OCI-LY3 (cell line): ENCODE results near the gene SLC6A20.
"Not testable (repeated sequence)": the region's sequence is repeated elsewhere in the genome, so short reads cannot be mapped to it uniquely, and the experiment has no call there.

Source experiments
- H2AFZ ChIP-seq: fragments of 200-600, 300-600 bp; shearing (Covaris generic); 2 replicates; pipeline ENCODE4 v1.6.0; 2014; ENCODE audit warnings: antibody characterized with exemption, low read depth, low read length
- H3K27ac ChIP-seq: fragments of 200-600, 300-600 bp; sonication (generic); 2 replicates; pipeline ENCODE4 v1.5.1; 2014; ENCODE audit warnings: mild to moderate bottlenecking, low read length, moderate library complexity, mixed read lengths
- H3K27me3 ChIP-seq: fragments of 200-600, 300-600 bp; sonication (generic); 2 replicates; pipeline ENCODE4 v1.6.1; 2014; ENCODE audit warnings: low read depth, low read length, mixed read lengths
- H3K36me3 ChIP-seq: fragments of 200-600, 300-600 bp; sonication (generic); replicated peaks from 2 replicates; pipeline ENCODE3; 2014; ENCODE audit warnings: low read depth, low read length, mixed read lengths
- H3K4me1 ChIP-seq: fragments of 300-600, 200-600 bp; sonication (generic); 2 replicates; pipeline ENCODE4 v1.6.1; 2014; ENCODE audit warnings: low read length, mixed read lengths
- H3K4me2 ChIP-seq: fragments of 200-600, 300-600 bp; sonication (generic); 2 replicates; pipeline ENCODE4 v1.6.1; 2014; ENCODE audit warnings: low read length, mixed read lengths
- H3K4me3 ChIP-seq: fragments of 300-600, 200-600 bp; sonication (generic); 2 replicates; pipeline ENCODE4 v1.5.1; 2014; ENCODE audit warnings: antibody characterized with exemption, mild to moderate bottlenecking, low read length, moderate library complexity
- H3K79me2 ChIP-seq: fragments of 300-600, 200-600 bp; shearing (Covaris generic); 2 replicates; pipeline ENCODE4 v1.6.1; 2014; ENCODE audit warnings: mild to moderate bottlenecking, low read length, mixed read lengths
- H3K9ac ChIP-seq: fragments of 300-600, 200-600 bp; shearing (Covaris generic); 2 replicates; pipeline ENCODE4 v1.6.0; 2014; ENCODE audit warnings: mild to moderate bottlenecking, low read length, moderate library complexity
- H3K9me3 ChIP-seq: fragments of 200-600, 300-600 bp; shearing (Covaris generic); 2 replicates; pipeline ENCODE4 v1.6.1; 2014; ENCODE audit warnings: low read length, mixed read lengths; ENCODE audit not compliant: insufficient read depth
- H4K20me1 ChIP-seq: fragments of 200-600, 300-600 bp; sonication (generic); 2 replicates; pipeline ENCODE4 v1.6.1; 2016; ENCODE audit warnings: low read length, mixed read lengths; ENCODE audit not compliant: insufficient read depth
- CTCF ChIP-seq: fragments of 200-600, 300-600 bp; sonication (generic); IDR thresholded peaks from 2 replicates; pipeline ENCODE4 v1.5.1; 2014; ENCODE audit warnings: antibody characterized with exemption, low read length, low read depth
- EZH2phosphoT487 ChIP-seq: fragments of 200-600 bp; shearing (Covaris generic); IDR thresholded peaks from 2 replicates; pipeline ENCODE4 v1.6.1; 2018; ENCODE audit warnings: antibody characterized with exemption, mixed run types, low read depth

Gene SLC6A20

GRCh38 chr3:45761831-45762230 is 34.5 kb downstream of the SLC6A20 start:
- TF ChIP-seq CTCF (no peak), EZH2phosphoT487 (no peak)
- Histone ChIP-seq H4K20me1 (no peaks in the 10 kb centered on the region), H2AFZ (no peak overlapping the region), H3K4me1 (no peaks in the 10 kb centered on the region), H3K4me2 (no peak overlapping the region), H3K9me3 (no peaks in the 10 kb centered on the region), H3K36me3 (no peaks in the 10 kb centered on the region), H3K79me2 (no peaks in the 10 kb centered on the region), H3K27ac (no peak overlapping the region), H3K4me3 (no peak overlapping the region), H3K27me3 (peaks cover 7% of the 10 kb centered on the region), H3K9ac (no peak overlapping the region)

- H3K4me3 ChIP-seq, result no peak overlapping the region
- H3K9ac ChIP-seq, result no peak overlapping the region
- H3K4me2 ChIP-seq, result no peak overlapping the region
- H3K27me3 ChIP-seq, result peaks cover 3% of the 10 kb centered on the region
- H3K9me3 ChIP-seq, result no peaks in the 10 kb centered on the region
- H2AFZ ChIP-seq, result no peak overlapping the region
- TF ChIP-seq CTCF, result peak; percentile 95
- TF ChIP-seq EZH2phosphoT487, result no peak
- H3K27ac ChIP-seq, result no peak overlapping the region
- H3K79me2 ChIP-seq, result no peaks in the 10 kb centered on the region
- no peaks in the 10 kb centered on the region for H3K4me1 ChIP-seq
- no peaks in the 10 kb centered on the region for H4K20me1 ChIP-seq
- H3K36me3 ChIP-seq, result no peaks in the 10 kb centered on the region
These were observed 35.2 kb downstream of the SLC6A20 start for GRCh38 chr3:45760878-45761711.

DNA sequence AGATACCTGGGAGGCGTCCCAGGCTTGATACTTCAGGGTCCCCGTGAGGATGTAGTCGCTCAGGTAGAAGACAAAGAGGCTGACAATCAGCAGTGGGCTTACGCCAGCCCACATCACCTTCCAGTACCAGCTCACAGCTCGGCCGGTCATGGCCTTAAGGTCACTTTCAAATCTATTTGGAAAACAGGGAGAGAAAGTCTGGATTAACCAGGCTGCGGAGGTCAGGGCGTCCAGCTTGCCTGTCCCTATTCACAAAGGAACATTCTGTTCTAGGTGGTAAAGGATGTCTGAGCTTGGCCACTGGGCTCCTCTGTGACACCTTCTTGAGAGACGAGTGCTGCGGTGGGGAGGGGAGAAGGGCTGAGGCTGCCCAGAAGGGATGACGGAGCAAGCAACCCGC is 36.5 kb downstream of the SLC6A20 start:
- Histone ChIP-seq H3K27me3 (peaks cover 3% of the 10 kb centered on the region; the same call in 1 of the 2 replicates), H3K4me2 (no peak overlapping the region), H3K4me1 (no peaks in the 10 kb centered on the region), H4K20me1 (no peaks in the 10 kb centered on the region), H2AFZ (no peak overlapping the region), H3K9me3 (no peaks in the 10 kb centered on the region), H3K27ac (no peak overlapping the region), H3K4me3 (no peak overlapping the region), H3K36me3 (no peaks in the 10 kb centered on the region), H3K79me2 (no peaks in the 10 kb centered on the region), H3K9ac (no peak overlapping the region)
- TF ChIP-seq EZH2phosphoT487 (no peak), CTCF (no peak)

DNA sequence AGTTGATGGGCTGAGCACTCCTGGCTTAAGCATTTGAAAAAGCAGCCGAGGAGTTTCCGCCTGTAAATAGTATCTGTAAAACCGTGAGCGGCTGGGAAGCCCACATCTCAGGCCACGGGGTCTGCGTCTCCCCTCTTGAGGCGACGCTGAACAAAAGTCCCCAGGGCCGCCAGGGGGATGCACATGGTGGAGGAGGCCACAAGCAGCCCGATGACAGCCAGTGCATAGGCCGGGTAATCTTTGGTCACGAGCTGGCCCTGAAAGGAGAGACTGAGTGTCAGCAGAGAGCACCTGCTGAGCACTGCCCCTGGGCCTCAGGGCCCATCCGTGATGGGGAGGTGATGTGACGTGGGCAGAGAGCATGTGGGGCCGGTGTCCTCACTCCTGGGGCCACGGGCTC is 37.5 kb downstream of the SLC6A20 start:
- no peaks in the 10 kb centered on the region for H3K4me1 ChIP-seq
- H3K9ac ChIP-seq, result no peak overlapping the region
- no peak overlapping the region for H2AFZ ChIP-seq
- H3K79me2 ChIP-seq, result no peaks in the 10 kb centered on the region
- no peak for TF ChIP-seq CTCF
- TF ChIP-seq EZH2phosphoT487, result no peak
- no peaks in the 10 kb centered on the region for H3K36me3 ChIP-seq
- H3K9me3 ChIP-seq, result no peaks in the 10 kb centered on the region
- no peaks in the 10 kb centered on the region for H4K20me1 ChIP-seq
- no peak overlapping the region for H3K4me2 ChIP-seq
- no peak overlapping the region for H3K4me3 ChIP-seq
- no peak overlapping the region for H3K27ac ChIP-seq
- peaks cover 3% of the 10 kb centered on the region; the same call in 1 of the 2 replicates for H3K27me3 ChIP-seq

DNA sequence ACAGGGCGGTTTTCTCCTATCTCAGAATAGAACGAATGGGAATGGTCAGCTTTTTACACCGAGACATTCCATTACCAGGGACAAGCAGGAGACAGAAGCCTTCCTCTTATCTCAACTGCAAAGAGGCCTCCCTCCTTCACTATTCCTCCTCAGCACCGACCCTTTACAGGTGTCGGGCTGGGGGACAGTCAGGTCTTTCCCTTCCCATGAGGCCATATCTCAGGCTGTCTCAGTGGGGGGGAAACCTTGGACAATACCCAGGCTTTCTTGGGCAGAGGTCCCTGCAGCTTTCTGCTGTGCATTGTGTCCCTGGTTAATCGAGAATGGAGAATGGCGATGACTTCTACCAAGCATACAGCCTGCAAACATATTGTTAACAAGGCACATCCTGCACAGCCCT is 39.2 kb downstream of the SLC6A20 start:
- H3K9me3 ChIP-seq, H3K27me3 ChIP-seq, H3K4me1 ChIP-seq, H3K4me3 ChIP-seq, H2AFZ ChIP-seq, H4K20me1 ChIP-seq, H3K27ac ChIP-seq, H3K4me2 ChIP-seq, H3K9ac ChIP-seq, H3K36me3 ChIP-seq, H3K79me2 ChIP-seq: not testable (repeated sequence)
